ENCODE measurements around the gene TESK2.

TESK2 gene

GRCh38 chr1:45337630-45338325 is 153.2 kb downstream of the TESK2 start:
- no peak for DNase-seq (ENCODE audit: low read depth in 2 of 2)

GRCh38 chr1:45335855-45336324 is 155.1 kb downstream of the TESK2 start:
- DNase-seq (ENCODE audit: low read depth in 2 of 2): no peak

GRCh38 chr1:45334308-45335245 is 156.4 kb downstream of the TESK2 start:
- no peak for DNase-seq (ENCODE audit: low read depth in 2 of 2)

- DNase-seq (ENCODE audit: low read depth in 2 of 2): no peak
Observed at GRCh38 chr1:45332346-45332720, 158.6 kb downstream of the TESK2 start.

GRCh38 chr1:45331436-45332345 is 159.3 kb downstream of the TESK2 start:
- DNase-seq (ENCODE audit: low read depth in 2 of 2): no peak

GRCh38 chr1:45329445-45329844 is 161.5 kb downstream of the TESK2 start:
- no peak for DNase-seq (ENCODE audit: low read depth in 2 of 2)

- DNase-seq (ENCODE audit: low read depth in 2 of 2): no peak
Observed at GRCh38 chr1:45328680-45329079, 162.3 kb downstream of the TESK2 start.

GRCh38 chr1:45327644-45328515 is 163.1 kb downstream of the TESK2 start:
- no peak for DNase-seq (ENCODE audit: low read depth in 2 of 2)

GRCh38 chr1:45326627-45327623 is 164.0 kb downstream of the TESK2 start, which contains the start of gene HPDL:
Gene HPDL (plus strand): TSS chr1:45326895. CDS start chr1:45327149, 254 bp downstream.
- no peak for DNase-seq (ENCODE audit: low read depth in 2 of 2)

- no peak for DNase-seq (ENCODE audit: low read depth in 2 of 2)
Observed at GRCh38 chr1:45325851-45326506, 165.0 kb downstream of the TESK2 start.

GRCh38 chr1:45322486-45323040 is 168.4 kb downstream of the TESK2 start:
- no peak for DNase-seq (ENCODE audit: low read depth in 2 of 2)

GRCh38 chr1:45321444-45321843 is 169.5 kb downstream of the TESK2 start:
- DNase-seq (ENCODE audit: low read depth in 2 of 2): no peak

GRCh38 chr1:45319761-45320160 is 171.2 kb downstream of the TESK2 start:
- DNase-seq (ENCODE audit: low read depth in 2 of 2): no peak

GRCh38 chr1:45317166-45317565 is 173.8 kb downstream of the TESK2 start:
- no peak for DNase-seq (ENCODE audit: low read depth in 2 of 2)

- no peak for DNase-seq (ENCODE audit: low read depth in 2 of 2)
Observed at GRCh38 chr1:45314266-45314665, 176.7 kb downstream of the TESK2 start.

GRCh38 chr1:45306905-45307304 is 184.1 kb downstream of the TESK2 start:
- DNase-seq (ENCODE audit: low read depth in 2 of 2): no peak

GRCh38 chr1:45306319-45306718 is 184.6 kb downstream of the TESK2 start:
- no peak for DNase-seq (ENCODE audit: low read depth in 2 of 2)

GRCh38 chr1:45305231-45305630 is 185.7 kb downstream of the TESK2 start:
- DNase-seq (ENCODE audit: low read depth in 2 of 2): no peak

Data from fibroblast of skin of left quadriceps (primary cell).